SU-DHL-6 (cell line): ENCODE results near the gene CD38.

Experiments used
- CTCF ChIP-seq: fragments of 200-600 bp; sonication (generic); IDR thresholded peaks from one replicate; pipeline ENCODE4 v1.5.1; 2017; ENCODE audit warnings: antibody characterized with exemption, mild to moderate bottlenecking, low read length, moderate library complexity; ENCODE audit not compliant: insufficient read depth, poor library complexity, severe bottlenecking
- EZH2phosphoT487 ChIP-seq: fragments of 200-600 bp; sonication (generic), shearing (Covaris generic); conservative IDR thresholded peaks from 2 replicates; pipeline ENCODE4 v1.6.1; 2018; ENCODE audit warnings: mild to moderate bottlenecking, antibody characterized with exemption, low read length, moderate library complexity, mixed read lengths

DNA sequence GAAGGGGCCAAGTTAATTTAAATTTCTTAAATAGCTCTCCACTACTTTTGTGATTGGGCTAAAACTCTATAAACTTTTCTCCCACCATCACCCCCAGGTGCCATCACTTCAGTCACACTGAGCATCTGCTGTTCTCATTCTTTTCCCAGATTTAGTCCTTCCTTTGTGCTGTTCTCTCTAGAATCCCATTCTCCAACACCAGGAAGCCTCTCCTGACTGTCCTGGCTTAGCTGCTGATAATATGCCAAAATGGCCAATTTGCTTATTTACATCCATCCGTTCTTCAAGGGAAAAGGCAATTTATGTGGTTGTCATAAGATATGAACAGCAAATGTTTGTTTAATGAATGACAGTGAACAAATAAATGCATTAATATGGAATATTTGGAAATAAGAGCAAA lies 116.3 kb downstream of the CD38 start:
- TF ChIP-seq EZH2phosphoT487 (no peak), CTCF (no peak)
